GM19035 (cell line): ENCODE measurements around the gene VAPB.

Experiments used
- ATAC-seq: cut with Tn5 transposase; IDR thresholded peaks from one replicate; pipeline ENCODE4 v1.9.1; 2021; ENCODE audit not compliant: unreplicated experiment

VAPB gene

GRCh38 chr20:58479726-58480440 is 90.9 kb downstream of the VAPB start:
- ATAC-seq: no peak

- ATAC-seq: no peak
These were observed 91.7 kb downstream of the VAPB start for GRCh38 chr20:58480551-58481336.

GRCh38 chr20:58481481-58482021 is 92.5 kb downstream of the VAPB start:
- no peak for ATAC-seq

GRCh38 chr20:58482416-58482815 is 93.4 kb downstream of the VAPB start:
- no peak for ATAC-seq

- no peak for ATAC-seq
These were observed 94.0 kb downstream of the VAPB start for GRCh38 chr20:58483051-58483450.

- no peak for ATAC-seq
These were observed 94.4 kb downstream of the VAPB start for GRCh38 chr20:58483470-58483869.

GRCh38 chr20:58485393-58485792 is 96.4 kb downstream of the VAPB start:
- ATAC-seq: no peak

- ATAC-seq: no peak
These were observed 97.2 kb downstream of the VAPB start for GRCh38 chr20:58486207-58486606.

GRCh38 chr20:58492074-58492718 is 103.2 kb downstream of the VAPB start:
- ATAC-seq: no peak

- no peak for ATAC-seq
These were observed 103.9 kb downstream of the VAPB start for GRCh38 chr20:58492795-58493524.

GRCh38 chr20:58494923-58495622 is 106.0 kb downstream of the VAPB start:
- no peak for ATAC-seq

GRCh38 chr20:58495623-58496428 is 106.8 kb downstream of the VAPB start:
- ATAC-seq: no peak

GRCh38 chr20:58496429-58496769 is 107.4 kb downstream of the VAPB start:
- no peak for ATAC-seq

GRCh38 chr20:58497076-58497641 is 108.1 kb downstream of the VAPB start:
- ATAC-seq: no peak

- no peak for ATAC-seq
These were observed 108.9 kb downstream of the VAPB start for GRCh38 chr20:58497724-58498469.

GRCh38 chr20:58498470-58499068 is 109.5 kb downstream of the VAPB start:
- ATAC-seq: no peak

- no peak for ATAC-seq
These were observed 111.2 kb downstream of the VAPB start for GRCh38 chr20:58500256-58500655.
